ENCODE measurements around the gene KDM4E.
"Not testable (repeated sequence)": the region's sequence is repeated elsewhere in the genome, so short reads cannot be mapped to it uniquely, and the experiment has no call there.

The KDM4E gene

DNA sequence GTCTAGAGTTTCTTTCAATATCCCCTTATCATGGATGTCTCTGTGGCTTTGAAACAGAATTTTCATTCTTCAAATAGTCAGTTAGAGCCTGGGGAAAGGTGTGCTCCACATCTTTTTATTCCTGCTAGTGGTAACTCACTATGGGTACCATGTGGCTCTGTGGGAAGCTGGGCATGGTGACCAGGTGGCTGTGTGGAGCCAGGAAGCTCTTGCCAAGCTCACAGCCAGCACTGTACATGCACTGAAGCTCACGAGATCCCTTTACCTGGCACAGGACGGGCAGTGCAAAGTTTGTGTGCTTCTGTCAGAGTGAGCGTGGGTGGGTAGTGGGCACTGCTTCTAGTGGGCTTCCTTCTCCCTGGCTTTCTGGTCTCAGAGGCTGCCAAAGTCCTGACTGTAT, 17.8 kb downstream of the KDM4E start:
- TF ChIP-seq, protein P1, sequence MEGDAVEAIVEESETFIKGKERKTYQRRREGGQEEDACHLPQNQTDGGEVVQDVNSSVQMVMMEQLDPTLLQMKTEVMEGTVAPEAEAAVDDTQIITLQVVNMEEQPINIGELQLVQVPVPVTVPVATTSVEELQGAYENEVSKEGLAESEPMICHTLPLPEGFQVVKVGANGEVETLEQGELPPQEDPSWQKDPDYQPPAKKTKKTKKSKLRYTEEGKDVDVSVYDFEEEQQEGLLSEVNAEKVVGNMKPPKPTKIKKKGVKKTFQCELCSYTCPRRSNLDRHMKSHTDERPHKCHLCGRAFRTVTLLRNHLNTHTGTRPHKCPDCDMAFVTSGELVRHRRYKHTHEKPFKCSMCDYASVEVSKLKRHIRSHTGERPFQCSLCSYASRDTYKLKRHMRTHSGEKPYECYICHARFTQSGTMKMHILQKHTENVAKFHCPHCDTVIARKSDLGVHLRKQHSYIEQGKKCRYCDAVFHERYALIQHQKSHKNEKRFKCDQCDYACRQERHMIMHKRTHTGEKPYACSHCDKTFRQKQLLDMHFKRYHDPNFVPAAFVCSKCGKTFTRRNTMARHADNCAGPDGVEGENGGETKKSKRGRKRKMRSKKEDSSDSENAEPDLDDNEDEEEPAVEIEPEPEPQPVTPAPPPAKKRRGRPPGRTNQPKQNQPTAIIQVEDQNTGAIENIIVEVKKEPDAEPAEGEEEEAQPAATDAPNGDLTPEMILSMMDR (IDR thresholded peaks at IDR 0.05), result no peak

DNA sequence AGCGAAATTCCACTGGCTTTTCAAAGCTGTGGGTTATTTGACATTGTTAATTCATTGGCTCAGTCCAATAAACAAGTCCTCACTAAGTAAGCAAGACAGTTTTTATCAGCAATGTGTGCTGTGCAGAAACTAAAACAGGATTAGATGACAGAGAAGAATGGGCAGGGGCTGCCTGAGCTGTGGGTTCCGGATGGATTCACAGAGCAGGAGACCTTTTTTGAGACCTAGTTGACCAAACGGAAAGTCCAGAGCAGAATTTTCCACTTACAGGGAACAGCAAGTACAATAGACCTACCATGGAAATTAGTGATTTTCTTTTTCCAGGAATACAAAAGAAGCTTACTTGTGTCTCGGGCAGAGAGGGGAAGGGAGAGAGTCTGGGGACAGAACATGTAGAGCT, 19.0 kb downstream of the KDM4E start:
- TF ChIP-seq, protein P1 (IDR thresholded peaks at IDR 0.05), result no peak

DNA sequence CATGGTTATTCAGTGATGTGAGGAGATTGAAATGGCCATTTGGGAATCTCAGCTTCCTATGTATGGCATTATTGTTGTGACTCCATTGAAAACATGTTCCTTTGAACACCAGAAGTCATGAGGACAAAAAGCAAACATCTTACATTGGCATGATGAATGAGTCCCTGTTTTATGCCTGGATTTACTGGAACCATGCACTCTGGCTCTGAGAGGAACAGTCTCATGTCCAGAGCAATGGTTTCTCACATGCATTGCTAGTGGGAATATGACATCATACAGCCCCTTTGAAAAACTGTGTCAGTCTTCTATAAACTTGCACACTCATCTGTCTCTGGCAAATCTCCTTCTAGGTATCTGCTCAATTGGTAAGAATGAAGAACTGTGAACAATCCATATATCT, 20.8 kb downstream of the KDM4E start:
- TF ChIP-seq, protein P1 (IDR thresholded peaks at IDR 0.05), result no peak

DNA sequence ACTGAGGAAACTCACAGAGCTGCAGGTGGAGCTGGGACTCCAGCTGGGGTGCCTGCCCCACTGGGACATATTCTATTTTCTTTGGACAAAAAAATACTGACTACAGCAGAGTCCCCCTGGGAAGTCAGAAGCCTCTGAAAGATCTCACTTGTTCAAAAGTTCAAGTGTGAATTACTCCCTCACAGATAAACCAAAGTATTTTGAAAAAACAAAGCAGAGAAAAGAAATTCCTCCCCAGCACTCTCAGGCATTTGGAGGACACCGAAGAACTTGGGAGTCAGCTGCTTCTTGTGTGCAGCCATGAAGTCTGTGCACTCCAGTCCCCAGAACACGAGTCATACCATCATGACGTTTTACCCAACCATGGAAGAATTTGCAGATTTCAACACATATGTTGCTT, 24.1 kb downstream of the KDM4E start, which contains the start of gene KDM4F:
TSS of gene KDM4F (plus strand) at position 301 of the 400 bp plus-strand sequence.
- TF ChIP-seq, protein P1 (IDR thresholded peaks at IDR 0.05), result not testable (repeated sequence)

DNA sequence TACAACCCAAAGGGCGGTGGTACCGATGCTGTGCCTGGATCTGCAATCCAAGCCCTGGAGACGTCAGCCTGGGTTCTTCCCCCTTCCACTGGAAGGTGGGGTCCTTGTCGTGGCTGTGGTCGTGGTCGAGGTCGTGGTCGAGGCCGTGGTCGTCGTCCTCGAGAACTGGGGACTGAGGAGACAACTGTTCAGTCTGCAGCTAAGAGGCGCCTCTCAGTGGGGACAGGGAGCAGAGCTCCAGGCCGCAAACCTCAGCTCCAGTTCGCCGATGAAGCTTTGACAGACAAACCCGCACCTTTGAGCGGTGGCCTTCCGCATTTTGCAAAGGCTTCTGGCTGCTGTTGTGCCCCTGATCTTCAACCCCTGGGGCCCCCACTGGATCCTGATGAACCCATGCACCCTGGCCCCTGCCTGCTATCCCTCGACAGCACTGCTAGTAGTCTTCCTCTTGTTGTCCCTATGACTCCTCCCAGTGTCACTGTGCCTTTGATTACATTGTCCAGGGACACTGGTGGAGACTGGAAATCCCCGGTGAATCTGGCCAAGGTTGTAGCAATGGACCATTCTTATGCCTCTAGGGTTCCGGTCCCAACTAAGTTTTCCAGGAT, 25.6 kb downstream of the KDM4E start:
- TF ChIP-seq, protein P1 (IDR thresholded peaks at IDR 0.05), result no peak

DNA sequence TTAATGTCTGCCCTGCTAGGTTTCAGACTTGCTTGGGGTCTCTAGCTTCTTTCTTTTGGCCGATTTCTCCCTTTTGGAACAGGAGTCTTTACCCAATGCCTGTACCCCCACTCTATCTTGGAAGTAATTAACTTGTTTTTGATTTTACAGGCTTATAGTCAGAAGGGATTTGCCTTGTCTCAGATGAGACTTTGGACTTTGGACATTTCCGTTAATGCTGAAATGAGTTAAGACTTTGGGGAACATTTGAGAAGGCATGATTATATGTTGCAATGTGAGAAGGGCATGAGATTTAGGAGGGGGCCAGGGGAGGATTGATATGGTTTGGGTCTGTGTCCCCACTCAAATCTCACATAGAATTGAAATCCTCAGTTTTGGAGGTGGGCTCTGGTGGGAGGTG, 29.3 kb downstream of the KDM4E start:
- TF ChIP-seq, protein P1 (IDR thresholded peaks at IDR 0.05), result no peak

DNA sequence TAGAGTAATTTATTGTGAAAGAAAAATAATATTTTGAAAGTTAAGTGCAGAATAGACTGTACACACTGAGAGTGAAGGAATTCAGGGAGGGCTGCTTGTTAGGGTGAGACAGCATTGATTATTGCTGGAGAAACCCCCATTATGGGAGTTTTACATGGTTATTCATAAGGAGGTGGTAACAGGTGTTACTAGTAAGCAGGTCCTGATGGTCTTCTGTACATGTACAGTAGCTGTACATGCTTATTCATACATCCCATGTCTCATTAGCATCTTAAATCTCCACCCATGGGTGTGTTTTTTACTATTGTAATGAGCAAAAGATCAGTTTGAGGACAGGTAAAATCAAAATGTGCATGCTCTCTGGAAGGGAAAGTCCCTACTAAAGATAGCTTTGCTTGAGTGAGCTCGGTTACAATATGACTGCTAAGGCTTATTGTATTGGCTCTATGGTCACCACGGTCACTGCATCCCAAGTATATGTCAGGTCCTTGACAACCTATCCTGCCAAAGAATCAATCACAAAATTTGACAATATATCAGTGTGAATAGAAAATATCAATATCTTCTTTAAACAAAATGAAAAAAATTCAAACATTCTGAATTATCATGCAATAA, 30.3 kb downstream of the KDM4E start:
- TF ChIP-seq, protein P1 (IDR thresholded peaks at IDR 0.05), result no peak
